Brain pericyte (primary cell): ENCODE results near the gene KCNK2.

Experiments
- DNase-seq: peaks from one replicate; pipeline ENCODE4 v3.0.0-alpha.2; 2012; ENCODE audit warnings: low read depth, low spot score

Gene KCNK2

GRCh38 chr1:215082532-215083382 lies at the start of gene KCNK2:
Gene KCNK2 (plus strand): TSS chr1:215082737. CDS start chr1:215083386, 649 bp downstream.
- DNase-seq = no peak

- DNase-seq = no peak
These were observed 49.5 kb upstream of the KCNK2 start for GRCh38 chr1:215032911-215033526.

GRCh38 chr1:215040190-215040589 lies 42.3 kb upstream of the KCNK2 start:
- no peak for DNase-seq

GRCh38 chr1:215043401-215043800 lies 39.1 kb upstream of the KCNK2 start:
- DNase-seq = no peak

GRCh38 chr1:215044151-215044550 lies 38.4 kb upstream of the KCNK2 start:
- DNase-seq = no peak

GRCh38 chr1:215045698-215046308 lies 36.7 kb upstream of the KCNK2 start:
- DNase-seq = no peak

GRCh38 chr1:215052256-215053015 lies 30.1 kb upstream of the KCNK2 start:
- no peak for DNase-seq

GRCh38 chr1:215054266-215054665 lies 28.3 kb upstream of the KCNK2 start:
- DNase-seq = no peak

GRCh38 chr1:215055281-215055935 lies 27.1 kb upstream of the KCNK2 start:
- DNase-seq = no peak

GRCh38 chr1:215056584-215056983 lies 26.0 kb upstream of the KCNK2 start:
- no peak for DNase-seq

GRCh38 chr1:215059947-215060346 lies 22.6 kb upstream of the KCNK2 start:
- no peak for DNase-seq

GRCh38 chr1:215064327-215064726 lies 18.2 kb upstream of the KCNK2 start:
- DNase-seq = no peak

- DNase-seq = no peak
These were observed 11.5 kb upstream of the KCNK2 start for GRCh38 chr1:215071078-215071477.

GRCh38 chr1:215076322-215076721 lies 6.2 kb upstream of the KCNK2 start:
- DNase-seq = no peak

- no peak for DNase-seq
These were observed 3.1 kb upstream of the KCNK2 start for GRCh38 chr1:215079456-215079855.

GRCh38 chr1:215081661-215082531 lies 641 bp upstream of the KCNK2 start:
- DNase-seq = no peak

GRCh38 chr1:215083383-215083961 lies 935 bp downstream of the KCNK2 start:
- no peak for DNase-seq

GRCh38 chr1:215084621-215085020 lies 2.1 kb downstream of the KCNK2 start:
- DNase-seq = no peak

- no peak for DNase-seq
These were observed 5.1 kb downstream of the KCNK2 start for GRCh38 chr1:215087603-215088002.

GRCh38 chr1:215094381-215094780 lies 11.8 kb downstream of the KCNK2 start:
- DNase-seq = no peak
